NCI-H1417 treated with DMSO at 0.1 percent for 48 hours (cell line): ENCODE results near the gene EHD3.

Source experiments
- DNase-seq: peaks from one replicate; lab custom pipeline; 2025; lab: John Stamatoyannopoulos, UW

The EHD3 gene

GRCh38 chr2:31294196-31294595 lies 60.2 kb downstream of the EHD3 start:
- DNase-seq = no peak

GRCh38 chr2:31296641-31297287 lies 62.8 kb downstream of the EHD3 start:
- no peak for DNase-seq

- DNase-seq = no peak
These were observed 63.8 kb downstream of the EHD3 start for GRCh38 chr2:31297751-31298150.

GRCh38 chr2:31299547-31299946 lies 65.6 kb downstream of the EHD3 start:
- no peak for DNase-seq

GRCh38 chr2:31300309-31300708 lies 66.4 kb downstream of the EHD3 start:
- DNase-seq = no peak

GRCh38 chr2:31302940-31303563 lies 69.1 kb downstream of the EHD3 start:
- DNase-seq = no peak

- no peak for DNase-seq
These were observed 70.9 kb downstream of the EHD3 start for GRCh38 chr2:31304816-31305215.

GRCh38 chr2:31312898-31313297 lies 78.9 kb downstream of the EHD3 start:
- DNase-seq = no peak

GRCh38 chr2:31314761-31315160 lies 80.8 kb downstream of the EHD3 start:
- DNase-seq = no peak

- no peak for DNase-seq
These were observed 83.4 kb downstream of the EHD3 start for GRCh38 chr2:31317396-31317795.

- no peak for DNase-seq
These were observed 84.7 kb downstream of the EHD3 start for GRCh38 chr2:31318361-31319336.
